GM19238 (cell line): ENCODE measurements around the gene EVI5.
"Not testable (repeated sequence)": the region's sequence is repeated elsewhere in the genome, so short reads cannot be mapped to it uniquely, and the experiment has no call there.

Experiments
- DNase-seq: peaks from one replicate; pipeline ENCODE4 v3.0.0; 2011; ENCODE audit warnings: low spot score; ENCODE audit not compliant: insufficient read length

The EVI5 gene

DNA sequence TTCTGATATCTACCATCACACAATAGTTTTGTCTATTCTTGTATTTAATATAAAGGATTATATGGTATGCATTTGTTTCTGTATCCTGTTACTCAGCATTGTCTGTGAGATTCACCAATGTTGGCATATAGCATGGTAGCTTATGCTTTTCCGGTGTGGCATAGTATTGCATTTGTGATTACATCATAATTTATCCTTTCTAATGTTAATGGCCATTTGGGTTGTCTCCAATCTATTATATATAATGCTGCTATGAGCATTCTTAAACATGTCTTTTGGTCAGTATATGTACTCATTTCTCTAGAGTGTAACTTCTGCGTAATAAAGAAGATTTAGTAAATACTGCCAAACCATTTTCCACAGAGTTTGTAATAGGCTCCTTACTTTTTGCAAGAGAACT, 257.2 kb downstream of the EVI5 start:
- no peak for DNase-seq

DNA sequence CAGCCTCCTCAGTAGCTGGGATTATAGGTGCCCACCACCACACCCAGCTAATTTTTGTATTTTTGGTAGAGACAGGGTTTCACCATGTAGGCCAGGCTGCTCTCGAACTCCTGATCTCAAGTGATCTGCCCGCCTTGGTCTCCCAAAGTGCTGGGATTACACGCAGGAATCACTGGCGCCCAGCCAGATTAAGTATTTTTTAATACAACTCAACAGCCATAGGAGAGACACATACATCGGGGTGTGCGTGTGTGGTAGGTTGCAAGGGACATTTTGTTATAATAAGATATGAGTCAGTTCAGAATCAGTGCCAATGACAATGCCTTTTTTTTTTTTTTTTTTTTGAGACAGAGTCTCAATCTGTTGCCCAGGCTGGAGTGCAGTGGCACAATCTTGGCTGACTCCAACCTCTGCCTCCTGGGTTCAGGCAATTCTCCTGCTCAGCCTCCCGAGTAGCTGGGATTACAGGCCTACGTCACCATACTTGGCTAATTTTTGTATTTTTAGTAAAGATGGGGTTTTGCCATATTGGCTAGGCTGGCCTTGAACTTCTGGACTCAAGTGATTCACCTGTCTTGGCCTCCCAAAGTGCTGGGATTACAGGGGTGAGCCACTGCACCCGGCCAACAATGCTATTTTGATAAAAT, 259.8 kb downstream of the EVI5 start:
- DNase-seq, result not testable (repeated sequence)

DNA sequence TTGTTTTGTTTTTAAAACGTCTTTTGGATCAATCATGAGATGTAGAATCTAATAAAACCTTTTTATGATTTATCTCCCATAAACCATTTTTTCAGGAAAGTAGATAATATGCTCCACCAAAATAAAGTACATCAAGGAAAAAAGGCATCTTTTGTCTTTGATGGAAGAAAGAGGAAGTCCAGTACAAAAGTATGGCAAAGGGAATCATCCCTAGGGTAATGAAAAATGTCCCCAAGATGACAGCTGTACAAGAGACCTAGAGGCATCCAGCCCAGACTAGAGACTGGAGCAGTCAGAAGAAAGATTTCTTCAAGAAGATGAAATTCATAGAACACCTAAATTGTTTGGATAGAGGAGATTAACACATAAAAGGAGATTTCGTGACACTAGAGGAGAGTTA, 265.9 kb downstream of the EVI5 start:
- DNase-seq, result no peak

DNA sequence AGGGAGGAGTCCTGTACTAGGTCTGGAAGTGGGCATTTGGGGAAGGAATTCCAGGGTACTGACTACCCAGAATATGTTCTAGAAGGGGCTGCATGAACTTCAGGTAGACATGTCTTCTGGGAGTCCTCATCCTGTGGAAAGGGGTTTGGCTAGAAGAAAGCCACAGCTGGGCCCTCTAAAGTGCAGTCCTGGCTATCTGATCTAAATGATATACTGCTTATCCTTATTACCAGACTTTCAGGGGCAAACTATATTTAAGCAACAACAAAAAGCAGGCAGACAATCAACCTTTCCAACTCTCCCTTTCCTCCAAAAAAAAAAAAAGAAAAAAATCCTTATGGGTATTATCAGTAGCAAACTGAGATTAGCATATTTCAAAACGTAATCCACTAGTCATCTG, 268.3 kb downstream of the EVI5 start:
- DNase-seq, result no peak

DNA sequence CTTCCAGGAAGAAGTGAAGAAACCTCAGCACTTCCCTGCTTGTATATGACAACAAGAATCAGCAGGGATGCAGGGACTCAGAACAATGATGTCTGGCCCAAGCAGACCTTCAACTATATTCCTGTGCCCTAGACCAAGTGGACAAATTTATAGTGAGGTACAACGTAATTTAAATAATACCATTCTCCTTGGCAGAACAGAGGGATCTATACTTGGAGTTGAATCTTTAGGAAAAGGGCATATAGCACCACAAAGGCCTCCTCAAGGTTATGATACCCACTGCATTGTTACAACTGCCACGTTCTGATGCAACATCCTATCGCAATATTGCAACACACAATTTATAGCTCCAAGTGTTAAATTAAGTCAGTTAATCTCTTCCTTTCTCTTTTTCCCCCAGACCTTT, 269.1 kb downstream of the EVI5 start:
- DNase-seq, result no peak

DNA sequence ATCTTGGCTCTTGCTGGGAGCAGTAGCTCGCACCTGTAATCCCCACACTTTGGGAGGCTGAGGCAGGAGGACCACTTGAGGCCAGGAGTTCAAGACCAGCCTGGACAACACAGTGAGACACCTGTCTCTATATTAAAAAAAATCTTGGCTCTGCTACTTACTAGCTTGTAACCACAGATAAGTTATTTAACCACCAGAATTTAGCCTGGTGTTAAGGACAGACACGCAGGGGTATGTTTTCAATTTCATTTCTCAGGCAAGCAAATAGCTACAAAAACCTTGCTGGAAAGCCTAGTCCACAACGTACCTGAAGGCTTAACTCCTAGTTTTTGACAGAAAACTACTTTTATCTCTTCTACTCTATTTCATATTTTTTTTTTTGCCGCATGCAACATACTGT, 273.4 kb downstream of the EVI5 start:
- no peak for DNase-seq

DNA sequence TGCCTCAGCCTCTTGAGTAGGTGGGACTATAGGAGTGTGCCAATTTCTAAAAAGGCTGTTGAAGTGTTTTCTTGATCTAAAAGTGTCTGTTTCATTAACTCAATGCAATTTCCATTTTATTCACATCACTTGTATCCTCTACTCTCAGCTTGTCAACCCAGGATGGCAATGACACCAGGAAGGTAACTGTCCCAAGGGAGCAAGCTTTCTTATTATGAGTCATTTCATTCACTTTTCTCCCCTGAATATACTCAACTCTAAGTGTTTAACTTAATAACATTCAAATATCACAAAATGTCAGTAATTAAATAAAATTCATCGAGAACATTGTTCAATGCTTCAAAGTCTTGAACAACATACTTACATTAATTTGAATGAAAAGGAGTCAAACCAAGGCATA, 275.3 kb downstream of the EVI5 start:
- DNase-seq, result no peak

DNA sequence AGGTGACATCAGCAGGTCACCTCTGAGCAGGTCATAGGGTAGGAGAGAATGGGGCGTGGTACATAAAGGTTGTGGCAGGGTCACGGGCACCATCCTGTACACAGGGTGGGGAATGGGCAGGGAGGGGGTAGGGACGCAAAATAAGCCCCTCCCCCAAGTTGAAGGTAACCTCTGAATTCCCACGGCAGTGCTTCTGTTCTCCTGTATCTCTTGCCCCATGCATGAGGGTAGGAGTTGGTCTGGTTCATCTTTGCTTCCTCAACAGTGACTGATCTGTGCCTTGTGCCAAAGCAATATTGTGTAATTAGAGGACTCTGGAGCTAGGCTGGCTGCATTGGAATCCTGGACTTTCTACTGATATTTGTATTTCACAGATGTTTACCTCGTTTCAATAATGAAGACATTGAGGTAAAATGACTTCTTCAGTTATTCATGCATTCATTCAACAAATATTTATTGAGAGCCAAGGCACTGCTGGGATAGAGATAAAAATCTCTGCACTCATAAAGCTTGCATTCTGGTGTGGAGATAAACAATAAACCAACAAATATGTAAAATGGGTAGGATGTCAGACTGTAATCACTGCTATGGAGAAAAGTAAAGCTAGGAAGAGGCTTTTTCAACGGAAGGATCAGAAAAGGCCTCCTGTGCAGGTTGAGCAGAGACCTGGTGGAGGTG, 279.8 kb downstream of the EVI5 start:
- no peak for DNase-seq

DNA sequence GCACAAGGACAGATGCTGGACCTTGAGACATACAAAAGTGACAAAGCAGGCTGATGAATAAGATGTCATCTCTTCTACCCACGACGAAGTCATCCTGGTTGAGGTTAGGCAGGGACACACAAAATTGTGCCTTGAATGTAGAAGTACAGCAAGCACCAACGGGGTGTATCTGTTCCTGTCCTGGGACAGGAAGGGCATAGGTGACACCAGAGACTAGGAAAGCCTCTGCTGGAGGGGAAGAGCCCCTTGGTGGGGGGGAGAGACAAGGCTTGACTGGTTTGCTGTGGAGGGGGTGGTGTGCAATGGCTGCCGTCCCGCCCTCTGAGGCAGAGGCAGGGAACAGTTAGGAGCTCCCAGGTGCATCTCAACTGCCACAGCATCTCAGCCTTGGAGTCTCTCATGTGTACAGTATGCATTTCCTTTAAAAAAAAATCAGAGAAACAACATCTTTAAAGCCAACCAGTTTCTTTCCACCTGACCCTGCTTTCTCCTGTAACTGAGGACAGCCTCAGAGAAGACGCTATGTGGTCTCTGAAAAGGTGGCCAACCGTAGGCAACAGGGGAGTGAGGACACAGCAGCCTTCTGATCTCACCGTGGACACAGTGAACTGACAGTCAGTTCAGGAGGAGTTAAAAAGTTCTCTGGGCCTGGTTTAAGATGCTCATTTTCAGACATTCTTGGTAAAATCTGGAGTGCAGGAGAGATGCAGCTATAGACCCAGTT, 280.5 kb downstream of the EVI5 start:
- no peak for DNase-seq

DNA sequence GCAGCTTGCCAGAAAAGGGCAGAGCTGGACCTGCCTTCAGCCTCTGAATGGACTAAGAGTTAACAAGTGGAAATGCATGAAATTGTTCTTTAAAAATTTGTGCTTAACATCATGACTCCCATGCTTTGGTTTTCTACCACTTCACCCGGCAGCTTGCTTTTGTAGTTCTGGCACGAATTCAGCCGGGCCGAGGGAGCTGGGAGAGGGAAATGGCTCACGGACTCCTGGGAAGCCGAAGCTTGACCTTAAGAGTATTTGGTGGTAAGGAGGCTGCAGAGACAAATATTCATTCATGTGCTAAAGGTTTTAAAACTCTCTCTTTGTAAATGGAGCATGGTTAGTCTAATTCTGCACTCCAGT, 281.0 kb downstream of the EVI5 start:
- no peak for DNase-seq

DNA sequence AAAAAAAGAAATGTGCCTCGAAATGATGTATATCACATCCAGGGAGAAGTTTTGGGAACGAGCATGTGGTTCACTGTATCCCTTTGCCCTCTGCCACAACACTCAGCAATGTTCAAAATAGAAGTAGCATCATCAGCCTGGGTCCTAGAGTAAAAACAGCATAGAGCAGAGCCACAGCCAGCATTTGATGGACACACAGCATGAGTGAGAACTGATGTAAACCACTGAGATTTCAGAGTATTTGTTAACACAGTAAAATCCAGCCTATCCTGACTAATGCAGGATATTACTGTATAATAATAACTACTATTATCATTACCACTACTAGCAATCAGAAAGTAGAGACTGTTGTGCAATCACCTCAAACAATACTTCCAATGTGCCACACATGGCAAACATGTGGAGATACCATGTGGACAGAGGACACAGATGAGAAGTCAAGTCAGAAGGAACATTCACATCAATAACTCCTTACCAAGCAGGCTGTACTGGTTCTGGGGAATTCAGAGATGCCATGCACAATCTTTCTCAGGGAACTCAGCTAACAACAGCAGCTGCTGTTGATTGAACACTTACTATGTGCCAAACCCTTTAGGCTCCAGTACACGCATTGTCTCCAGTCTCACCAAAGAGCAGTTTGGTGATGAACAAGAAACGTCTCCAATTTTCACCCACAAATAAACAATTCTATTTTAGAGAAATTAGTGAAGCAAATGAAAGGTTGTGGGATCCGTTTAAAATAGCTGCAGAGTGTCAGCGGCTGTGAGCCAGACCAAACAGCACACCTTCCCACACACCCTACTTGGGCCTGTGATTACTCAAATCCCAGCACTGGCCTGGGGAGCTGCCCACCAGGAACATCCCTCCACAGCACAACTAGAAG, 281.6 kb downstream of the EVI5 start:
- no peak for DNase-seq

DNA sequence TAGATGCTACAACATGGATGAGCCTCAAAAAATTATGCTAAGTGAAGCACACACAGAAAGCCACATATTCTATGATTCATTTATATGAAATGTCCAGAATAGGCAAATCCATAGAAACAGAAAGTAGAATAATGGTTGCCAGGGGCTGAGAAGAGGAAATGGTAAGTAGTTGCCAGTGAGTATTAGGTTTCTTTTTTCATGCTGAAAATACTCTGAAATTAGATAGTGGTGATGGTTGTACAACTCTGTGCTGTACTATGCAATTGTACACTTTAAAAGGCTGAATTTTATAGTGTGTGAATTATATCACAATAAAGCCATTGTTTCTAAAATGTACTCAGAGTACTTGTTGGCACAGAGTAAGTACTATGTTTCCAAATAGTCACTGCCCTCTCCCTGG, 282.7 kb downstream of the EVI5 start:
- DNase-seq, result no peak

DNA sequence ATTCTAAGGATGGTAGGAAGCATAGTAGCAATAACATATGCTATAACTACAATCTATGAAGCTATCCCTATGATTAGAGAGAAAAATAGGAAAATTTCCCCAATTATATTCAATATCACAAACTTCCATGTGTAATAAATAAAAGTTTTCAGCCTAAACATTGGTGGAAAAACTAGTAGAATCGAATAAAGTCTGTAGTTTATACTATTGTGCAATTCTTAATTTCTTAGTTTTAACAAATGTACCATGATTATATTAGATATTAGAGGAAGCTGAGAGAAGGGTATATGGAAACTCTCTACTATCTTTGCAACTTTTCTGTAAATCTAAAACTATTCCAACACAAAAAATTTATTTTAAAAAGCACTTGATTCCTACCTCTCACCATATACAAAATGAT, 284.4 kb downstream of the EVI5 start:
- DNase-seq, result no peak

DNA sequence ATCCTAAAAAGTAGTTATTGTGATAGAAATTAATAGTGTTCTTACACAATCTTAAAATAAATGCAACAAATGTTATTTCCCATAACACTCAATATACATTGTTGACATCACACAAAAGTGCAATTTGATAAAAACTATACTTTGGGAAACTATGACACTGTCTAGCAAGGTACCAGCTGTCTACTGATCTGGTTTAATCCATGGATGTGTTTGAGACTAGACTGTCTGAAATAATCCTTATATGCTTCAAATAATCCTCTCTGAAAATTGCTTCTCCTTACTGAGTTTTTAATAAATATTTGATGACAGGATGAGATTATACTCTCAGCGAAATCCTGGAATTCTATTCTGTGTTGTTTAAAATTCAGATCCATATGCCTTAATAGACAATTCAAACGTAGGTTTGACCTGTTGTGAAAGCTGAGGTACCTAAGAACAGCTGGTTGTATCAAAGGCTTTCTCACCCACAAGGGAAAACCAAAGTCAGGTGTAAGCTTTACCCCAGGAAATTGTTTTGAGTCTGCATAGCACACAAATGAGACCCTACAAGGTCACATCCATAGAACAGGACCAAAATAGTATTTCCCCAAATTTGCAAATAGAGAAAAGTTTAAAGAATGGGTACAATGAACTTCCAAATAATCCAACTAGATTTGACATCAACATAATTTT, 289.4 kb downstream of the EVI5 start:
- DNase-seq, result no peak

DNA sequence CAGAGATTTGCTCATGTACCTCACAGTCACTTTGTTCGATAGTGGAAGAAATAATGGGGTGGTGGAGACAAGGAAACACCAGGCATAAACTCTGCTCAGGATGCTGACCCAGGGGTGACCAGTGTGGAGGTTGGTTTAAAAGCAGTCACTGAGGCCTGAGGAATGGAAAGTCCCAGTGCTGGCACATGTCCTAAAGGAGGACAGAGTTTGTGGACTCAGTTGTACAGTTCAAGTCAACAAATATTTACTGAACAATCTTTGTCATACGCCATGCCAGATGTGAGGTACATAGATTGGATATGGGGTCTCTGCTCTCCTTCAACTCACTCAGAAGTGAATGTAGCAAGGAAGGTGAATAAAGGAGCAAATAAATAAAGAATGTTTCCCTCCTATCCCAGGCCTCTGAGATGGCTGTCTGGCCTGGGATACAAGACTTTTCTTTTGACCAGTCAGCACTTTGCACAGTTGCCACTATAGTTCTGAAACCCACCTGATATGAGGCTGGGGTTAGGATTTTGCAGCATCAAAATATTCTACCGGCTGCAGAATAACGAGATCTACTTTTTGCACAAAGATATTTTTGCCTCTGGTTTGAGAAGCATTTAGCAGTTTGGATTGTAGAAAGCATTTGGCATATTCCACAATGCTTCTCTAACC, 290.3 kb downstream of the EVI5 start:
- no peak for DNase-seq

DNA sequence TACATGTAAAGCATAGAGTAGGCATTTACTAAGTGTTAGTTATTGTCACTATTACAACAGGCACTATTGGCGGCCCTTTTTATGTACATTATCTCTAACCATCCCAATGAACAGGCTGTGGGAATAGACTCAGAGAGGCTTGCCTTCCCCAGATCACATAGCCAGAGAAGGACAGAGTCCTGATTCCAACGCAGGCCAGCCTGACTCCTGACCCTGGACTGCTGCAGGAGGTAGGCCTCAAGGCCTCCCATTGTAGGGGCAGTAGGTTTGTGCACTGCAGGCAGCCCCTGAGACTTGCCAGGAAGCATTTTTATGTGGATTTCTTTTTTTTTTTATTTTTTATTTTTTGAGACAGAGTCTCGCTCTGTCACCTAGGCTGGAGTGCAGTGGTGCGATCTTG, 291.8 kb downstream of the EVI5 start:
- no peak for DNase-seq

DNA sequence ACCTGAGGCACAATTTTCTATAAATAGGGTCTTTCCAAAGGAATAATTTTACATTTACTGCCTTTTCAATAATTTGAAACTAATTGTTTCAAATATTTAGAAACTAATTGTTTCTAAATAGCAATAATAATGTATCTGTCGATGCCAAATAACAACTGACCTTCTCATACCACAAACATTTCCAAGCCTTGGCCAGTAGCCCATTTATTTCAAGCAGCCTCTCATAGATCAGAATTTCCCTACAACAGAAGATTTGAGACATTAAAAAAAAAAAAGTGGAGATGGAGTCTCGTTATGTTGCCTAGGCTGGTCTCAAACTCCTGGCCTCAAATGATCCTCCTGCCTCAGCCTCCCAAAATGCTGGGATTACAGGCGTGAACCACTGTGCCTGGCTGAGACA, 296.1 kb downstream of the EVI5 start:
- DNase-seq, result no peak

DNA sequence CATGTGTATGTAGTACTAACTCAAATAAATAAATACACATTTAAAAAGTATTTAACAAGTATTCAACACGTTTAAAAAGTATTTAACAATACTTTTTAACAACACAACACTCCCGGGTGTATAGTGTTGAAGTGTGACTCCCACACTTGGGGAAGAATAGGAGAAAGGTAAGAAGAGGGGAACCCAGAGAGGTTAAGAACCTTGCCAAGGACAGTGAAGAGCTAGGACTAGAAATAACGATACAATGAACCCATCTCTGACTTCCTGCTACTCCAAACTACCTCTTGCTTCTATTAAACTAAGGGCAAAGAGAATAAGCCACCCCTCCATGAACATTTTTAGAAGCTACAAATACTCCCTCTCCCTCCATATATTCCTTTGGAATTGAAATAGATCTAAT, 296.5 kb downstream of the EVI5 start:
- DNase-seq, result no peak

DNA sequence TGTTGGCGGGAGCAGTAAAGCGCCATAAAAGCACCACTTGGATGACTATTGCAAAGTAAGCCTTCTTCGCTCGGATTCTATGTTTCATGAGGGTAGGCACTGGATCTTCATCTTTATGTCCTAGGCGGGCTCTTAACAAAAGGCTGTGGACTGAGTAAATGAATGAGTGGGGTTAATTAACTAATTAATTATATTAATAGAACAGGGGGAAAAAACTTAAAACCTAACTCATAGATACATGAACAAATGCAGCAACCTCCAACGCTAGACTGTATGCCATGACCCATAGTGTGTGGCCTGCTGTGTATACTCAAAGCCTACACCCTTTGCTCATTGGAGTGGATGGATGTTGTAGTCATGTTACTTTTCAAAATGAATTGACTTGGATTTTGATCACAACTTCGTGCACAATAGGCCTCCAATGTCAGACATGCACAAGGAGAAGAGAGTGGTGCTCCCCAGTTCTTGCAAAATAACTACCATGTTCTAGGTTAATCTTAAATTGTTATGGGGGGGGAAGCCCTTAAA, 297.8 kb downstream of the EVI5 start:
- no peak for DNase-seq

DNA sequence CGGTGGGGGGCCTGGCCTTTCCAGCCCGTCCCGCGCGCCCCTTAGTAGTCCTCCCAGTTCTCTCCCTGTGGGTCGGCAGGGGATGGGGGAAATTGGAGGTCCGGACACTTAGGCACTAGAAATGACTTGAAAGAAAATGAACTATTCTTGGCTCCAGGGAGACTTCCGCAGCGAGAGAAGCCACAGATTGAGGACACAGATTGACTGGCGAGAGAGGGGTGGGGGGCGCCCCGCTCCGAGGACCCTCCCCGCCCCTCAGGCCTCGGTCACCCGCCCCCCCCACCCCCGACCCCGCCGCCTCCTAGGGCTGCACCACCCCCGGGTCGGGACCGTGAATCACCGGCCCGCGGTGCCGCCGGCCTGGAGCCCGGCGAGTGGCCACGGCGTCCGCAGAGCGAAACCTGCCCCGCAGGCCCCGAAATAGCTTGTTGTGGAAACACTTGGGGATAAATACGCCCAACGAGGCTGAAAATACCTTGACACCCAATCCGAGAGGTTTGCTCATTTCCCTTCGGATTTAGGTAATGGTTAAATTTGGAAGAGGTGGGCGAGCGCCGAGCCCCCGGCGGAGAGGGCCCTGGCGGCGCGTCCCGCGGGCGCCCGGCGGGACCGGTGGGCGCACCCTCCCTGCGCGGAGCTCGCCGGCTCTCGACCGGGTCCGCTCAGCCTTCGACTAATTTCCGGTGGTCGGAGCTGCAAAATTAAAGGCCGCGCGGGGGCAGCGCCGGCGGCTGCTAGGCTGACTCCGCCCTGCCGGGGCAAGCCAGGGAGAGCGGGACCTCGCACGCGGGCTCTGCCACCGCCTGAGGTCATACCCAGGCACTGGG, 298.4 kb downstream of the EVI5 start, which contains the start of gene GFI1:
TSS of gene GFI1 (minus strand) at position 675 of the 827 bp plus-strand sequence. CDS start 3,438 bp downstream, outside the sequence.
- peak; percentile 45 for DNase-seq
